MG63 (cell line): Measurements from ENCODE around the gene CA6. TPM values are rescaled to one million over a fixed set of nuclear protein-coding genes. Genes with fewer than 3 reads are reported as not detected.
"Not testable (repeated sequence)": the region's sequence is repeated elsewhere in the genome, so short reads cannot be mapped to it uniquely, and the experiment has no call there.

Source experiments
- DNase-seq: peaks from one replicate; pipeline ENCODE4 v3.0.0-alpha.2; 2020
- H3K27me3 ChIP-seq: fragments of 250-450 bp; sonication (Bioruptor Pico); 2 replicates; pipeline ENCODE4 v1.5.1; 2020; ENCODE audit warnings: mild to moderate bottlenecking, moderate library complexity
- H3K36me3 ChIP-seq: fragments of 250-450 bp; sonication (Bioruptor Pico); 2 replicates; pipeline ENCODE4 v1.5.1; 2020; ENCODE audit warnings: mild to moderate bottlenecking, moderate library complexity
- H3K4me3 ChIP-seq: fragments of 250-450 bp; sonication (Bioruptor Pico); 2 replicates; pipeline ENCODE4 v1.5.1; 2020; ENCODE audit warnings: mild to moderate bottlenecking, moderate library complexity
- H3K9me3 ChIP-seq: fragments of 250-450 bp; sonication (Bioruptor Pico); 2 replicates; pipeline ENCODE4 v1.5.1; 2020; ENCODE audit warnings: mild to moderate bottlenecking, moderate library complexity
- total RNA-seq: library from RNA; depleted of rRNA; stranded (reverse); fragments of >200 nt; shearing (Covaris generic); gene quantifications from 2 replicates; pipeline ENCODE4 v1.2.3, GENCODE V29; 2014; ENCODE audit warnings: low replicate concordance

The CA6 gene
- total RNA-seq, 1 experiment from 2014 or later = not detected

DNA sequence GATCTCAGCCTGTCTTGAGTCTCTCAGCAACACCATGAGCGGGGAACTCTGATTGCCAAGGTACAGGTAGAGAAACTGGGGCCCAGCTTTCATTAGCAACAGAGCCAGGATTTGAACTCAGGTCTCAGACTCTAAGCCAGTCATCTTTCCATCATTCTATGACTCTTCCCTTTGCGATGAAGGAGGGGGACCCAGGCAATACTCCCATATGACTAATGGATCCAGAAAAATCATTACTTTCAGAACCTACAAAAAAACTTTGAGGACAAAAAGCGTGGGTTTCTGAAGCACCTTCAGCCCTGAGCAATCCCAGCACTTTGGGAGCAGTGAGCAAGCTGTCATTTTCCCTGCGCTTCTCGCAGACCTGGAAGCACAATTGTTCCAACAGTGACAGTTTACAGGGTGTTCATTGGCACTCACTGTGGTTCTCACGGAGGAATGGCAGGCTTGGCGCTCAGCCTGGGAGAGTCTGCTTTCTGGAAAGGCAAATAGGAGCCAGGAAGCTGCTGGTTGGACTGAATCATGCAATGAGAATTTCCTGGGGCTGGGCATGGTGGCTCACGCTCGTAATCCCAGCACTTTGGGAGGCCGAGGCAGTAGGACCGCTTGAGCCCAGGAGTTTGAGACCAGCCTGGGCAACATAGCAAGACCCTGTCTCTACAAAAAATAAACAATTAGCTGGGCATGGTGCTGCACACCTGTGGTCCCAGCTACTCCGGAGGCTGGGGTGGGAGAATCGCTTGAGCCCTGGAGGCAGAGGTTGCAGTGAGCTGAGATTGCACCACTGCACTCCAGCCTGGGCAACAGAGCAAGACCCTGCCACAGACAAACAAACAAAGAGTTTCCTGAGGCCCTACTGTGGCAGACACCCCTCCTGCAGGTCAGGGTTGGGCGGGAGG lies 40.5 kb downstream of the CA6 start:
- no peaks in the 10 kb centered on the region for H3K27me3 ChIP-seq
- peak; percentile 98 for DNase-seq
- no peaks in the 10 kb centered on the region for H3K36me3 ChIP-seq
- H3K9me3 ChIP-seq = no peaks in the 10 kb centered on the region
- no peak overlapping the region for H3K4me3 ChIP-seq

DNA sequence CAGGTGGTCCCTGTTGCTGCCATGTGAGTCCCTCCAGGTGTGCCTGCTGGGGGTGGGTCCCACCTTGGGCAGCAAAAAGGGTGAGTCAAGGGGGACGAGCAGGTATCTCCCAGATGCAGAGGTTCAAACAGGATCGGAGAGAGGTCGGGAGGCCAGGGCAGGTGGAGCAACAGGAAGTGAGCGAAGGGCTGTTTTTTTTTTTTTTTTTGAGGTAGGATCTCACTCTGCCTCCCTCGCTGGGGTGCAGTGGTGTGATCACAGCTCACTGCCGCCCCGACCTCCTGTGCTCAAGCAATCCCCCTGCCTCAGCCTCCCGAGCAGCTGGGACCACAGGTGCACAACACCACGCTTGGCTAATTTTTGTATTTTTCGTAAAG lies 41.1 kb downstream of the CA6 start:
- Histone ChIP-seq H3K9me3 (no peaks in the 10 kb centered on the region), H3K36me3 (no peaks in the 10 kb centered on the region), H3K27me3 (no peaks in the 10 kb centered on the region), H3K4me3 (no peak overlapping the region)
- no peak for DNase-seq

DNA sequence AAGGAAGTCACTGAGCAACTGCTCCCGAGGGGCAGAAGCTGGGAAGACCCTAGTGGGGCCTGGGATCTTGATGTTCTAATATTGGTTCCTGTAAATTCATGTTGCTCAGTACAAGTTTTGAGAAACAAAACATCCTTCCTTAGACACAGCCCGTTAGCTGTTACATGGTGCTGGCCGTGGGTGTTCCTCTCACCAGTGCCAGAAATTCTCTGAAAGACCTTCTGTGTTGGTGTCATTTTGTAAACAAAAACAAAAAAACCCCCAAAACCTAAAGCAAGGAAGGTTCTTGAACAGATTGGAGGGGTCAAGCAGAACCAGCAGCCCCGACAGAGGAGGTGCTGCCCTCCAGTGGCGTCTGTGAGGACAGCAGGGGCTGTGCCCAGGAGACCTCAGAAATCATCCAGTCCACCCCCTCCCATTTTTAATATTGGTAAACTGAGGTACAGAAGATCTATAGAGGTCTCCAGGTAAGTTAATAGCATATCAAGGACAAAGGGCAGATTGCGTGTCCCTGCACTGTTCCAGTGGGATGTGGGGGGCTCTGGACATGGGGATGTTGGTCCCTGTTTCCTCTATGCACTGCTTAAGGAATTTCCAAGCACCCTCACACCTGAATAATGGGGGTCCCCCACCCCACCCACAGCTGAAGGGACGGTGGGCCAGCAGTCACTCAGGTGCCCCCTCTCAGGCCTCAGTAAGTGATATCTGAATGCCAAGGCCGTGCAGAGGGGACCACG lies 42.4 kb downstream of the CA6 start:
- Histone ChIP-seq H3K9me3 (no peaks in the 10 kb centered on the region), H3K36me3 (no peaks in the 10 kb centered on the region), H3K4me3 (no peak overlapping the region), H3K27me3 (no peaks in the 10 kb centered on the region)
- DNase-seq = peak; percentile 58

DNA sequence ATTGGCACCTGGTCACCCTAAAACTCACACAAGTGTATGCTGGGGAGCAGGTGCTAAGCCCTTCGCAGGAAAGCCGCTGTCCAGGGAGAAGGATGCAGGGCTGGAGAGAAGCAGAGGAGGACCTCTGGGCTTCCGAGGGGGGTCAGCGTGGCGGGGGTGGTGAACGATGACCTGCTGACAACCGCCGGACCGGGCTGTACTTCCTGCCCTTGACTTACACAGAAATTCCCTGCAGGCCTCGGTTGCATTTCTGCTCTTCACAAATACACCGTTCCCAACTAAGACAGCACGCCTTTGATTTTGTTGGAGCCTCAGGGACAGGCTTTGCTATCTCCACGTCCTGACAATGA lies 42.9 kb downstream of the CA6 start:
- H3K9me3 ChIP-seq = no peaks in the 10 kb centered on the region
- no peaks in the 10 kb centered on the region for H3K36me3 ChIP-seq

DNA sequence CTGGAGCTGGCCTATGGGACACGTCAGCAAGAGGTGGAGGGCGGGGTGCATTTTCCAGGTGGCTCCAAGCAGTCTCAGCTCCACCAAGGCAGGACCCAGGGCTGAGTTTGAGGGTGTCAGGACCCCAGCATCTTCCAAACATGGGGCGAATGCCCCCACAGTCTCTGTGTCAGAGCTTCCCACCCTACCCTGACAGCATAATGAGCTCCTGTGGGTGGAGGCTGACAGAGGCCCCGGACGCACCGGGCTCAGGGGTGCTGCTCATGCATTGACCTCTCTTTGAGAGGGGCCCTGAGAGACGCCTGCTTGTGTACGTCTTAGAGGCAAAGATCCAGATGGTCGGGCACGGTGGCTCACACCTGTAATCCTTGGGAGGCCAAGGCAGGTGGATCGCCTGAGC lies 43.4 kb downstream of the CA6 start:
- no peak for DNase-seq
- Histone ChIP-seq H3K9me3 (no peaks in the 10 kb centered on the region), H3K36me3 (no peaks in the 10 kb centered on the region), H3K27me3 (no peaks in the 10 kb centered on the region), H3K4me3 (no peak overlapping the region)

More for the DNA sequence above, 42.9 kb downstream of the CA6 start:
- DNase-seq = no peak
- Histone ChIP-seq H3K27me3 (no peaks in the 10 kb centered on the region), H3K4me3 (no peak overlapping the region)

DNA sequence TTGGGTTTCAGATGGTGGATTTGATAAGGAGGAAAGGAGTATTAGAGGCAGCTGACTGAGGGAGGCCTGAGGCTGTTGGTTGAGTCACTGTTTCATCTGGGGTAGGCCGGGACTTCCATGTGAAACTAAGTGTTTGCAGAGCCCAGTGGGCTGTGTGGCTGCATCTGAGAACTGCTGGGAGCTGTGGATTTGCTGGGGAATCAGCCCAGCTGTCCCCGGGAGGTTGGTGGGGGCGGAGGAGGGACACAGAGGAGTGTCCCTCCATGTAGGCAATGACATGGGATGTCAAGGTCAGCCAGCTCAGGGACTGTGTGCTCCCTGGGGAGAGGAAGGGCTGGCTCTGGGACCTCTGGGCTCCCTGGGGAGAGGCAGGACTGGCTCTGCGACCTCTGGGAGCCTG lies 44.2 kb downstream of the CA6 start:
- no peak for DNase-seq
- H3K4me3 ChIP-seq = no peak overlapping the region
- no peaks in the 10 kb centered on the region for H3K27me3 ChIP-seq
- H3K9me3 ChIP-seq = no peaks in the 10 kb centered on the region
- H3K36me3 ChIP-seq = no peaks in the 10 kb centered on the region

DNA sequence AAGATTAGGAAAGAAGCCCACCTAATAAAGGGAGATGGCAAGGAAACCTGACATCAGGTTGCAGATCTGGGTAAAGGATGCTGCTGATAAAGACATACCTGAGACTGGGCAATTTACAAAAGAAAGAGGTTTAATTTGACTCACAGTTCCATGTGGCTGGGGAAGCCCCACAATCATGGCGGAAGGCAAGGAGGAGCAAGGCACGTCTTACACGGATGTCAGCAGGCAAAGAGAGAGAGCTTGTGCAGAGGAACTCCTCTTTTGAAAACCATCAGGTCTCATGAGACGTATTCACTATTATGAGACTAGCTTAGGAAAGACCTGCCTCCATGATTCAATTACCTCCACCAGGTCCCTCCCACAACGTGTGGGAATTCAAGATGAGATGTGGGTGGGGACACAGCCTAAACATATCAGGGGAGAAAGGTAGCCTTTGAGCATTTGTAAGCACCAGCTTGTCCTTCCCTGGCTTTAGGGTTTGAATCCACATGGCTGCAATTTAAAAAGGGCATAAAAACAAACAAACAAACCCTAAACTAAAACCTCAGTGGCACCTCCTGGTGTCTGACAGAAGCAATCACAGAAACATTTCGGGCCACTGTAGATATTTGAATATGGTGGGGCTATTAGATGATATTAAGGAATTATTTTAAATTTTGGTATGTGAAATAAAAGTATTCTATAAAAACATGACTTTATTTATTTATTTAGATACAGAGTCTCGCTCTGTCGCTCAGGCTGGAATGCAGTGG lies 47.4 kb downstream of the CA6 start:
- Histone ChIP-seq H3K9me3 (no peaks in the 10 kb centered on the region), H3K27me3 (no peaks in the 10 kb centered on the region), H3K4me3 (no peak overlapping the region), H3K36me3 (no peaks in the 10 kb centered on the region)
- no peak for DNase-seq

DNA sequence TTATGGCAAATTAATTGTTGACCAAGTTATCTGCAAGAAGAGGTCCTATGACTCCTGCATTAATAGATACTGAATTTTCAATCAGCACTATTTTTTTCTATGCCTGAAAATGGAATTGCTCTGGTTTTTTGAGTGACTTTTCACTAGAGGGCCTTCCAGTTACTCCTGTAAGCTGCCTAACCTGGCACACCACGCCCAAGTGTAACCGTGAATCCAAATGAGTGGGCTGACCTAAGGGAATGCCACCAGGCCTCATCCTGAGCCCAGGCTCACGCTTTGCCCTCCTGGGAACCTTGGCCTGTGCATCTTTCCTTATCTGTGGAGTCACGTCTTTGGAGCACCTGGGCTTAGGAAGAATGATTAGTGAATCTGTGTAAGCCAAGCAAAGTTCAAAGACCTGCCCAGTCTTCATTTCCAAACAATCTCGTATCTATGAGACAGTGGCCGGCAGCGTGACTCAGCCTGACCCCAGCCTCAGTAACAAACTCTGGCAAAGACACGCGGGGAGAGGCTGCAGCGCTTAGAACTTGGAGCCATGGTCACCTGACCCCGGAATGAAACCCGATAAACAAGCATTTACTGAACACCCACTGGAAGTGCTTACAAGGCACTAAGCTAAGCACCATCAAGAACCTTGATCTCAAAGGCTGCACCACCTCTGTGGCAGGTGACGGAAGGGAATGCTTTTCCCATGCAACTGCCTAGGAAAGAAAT lies 48.5 kb downstream of the CA6 start:
- H3K36me3 ChIP-seq, H3K27me3 ChIP-seq, H3K9me3 ChIP-seq, H3K4me3 ChIP-seq, DNase-seq: not testable (repeated sequence)

DNA sequence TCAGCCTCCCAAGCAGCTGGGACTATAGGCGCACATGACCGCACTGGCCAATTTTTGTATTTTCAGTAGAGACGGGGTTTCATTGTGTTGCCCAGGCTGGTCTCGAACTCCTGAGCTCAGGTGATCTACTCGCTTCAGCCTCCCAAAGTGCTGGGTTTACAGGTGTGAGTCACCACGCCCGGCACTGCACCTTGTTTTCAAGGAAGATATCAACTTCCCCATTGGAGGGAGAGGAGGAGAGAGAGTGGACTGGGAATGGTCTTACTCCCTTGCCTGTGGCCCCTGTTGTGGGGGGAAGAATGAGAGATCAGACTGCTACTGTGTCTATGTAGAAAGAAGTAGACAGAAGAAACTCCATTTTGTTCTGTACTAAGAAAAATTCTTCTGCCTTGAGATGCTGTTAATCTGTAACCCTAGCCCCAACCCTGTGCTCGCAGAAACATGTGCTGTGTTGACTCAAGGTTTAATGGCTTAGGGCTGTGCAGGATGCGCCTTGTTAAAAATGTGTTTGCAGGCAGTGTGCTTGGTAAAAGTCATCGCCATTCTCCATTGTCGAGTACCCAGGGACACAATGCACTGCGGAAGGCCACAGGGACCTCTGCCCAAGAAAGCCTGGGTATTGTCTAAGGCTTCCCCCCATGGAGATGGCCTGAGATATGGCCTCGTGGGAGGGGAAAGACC lies 56.0 kb downstream of the CA6 start:
- not testable (repeated sequence) for H3K4me3 ChIP-seq, H3K36me3 ChIP-seq, H3K9me3 ChIP-seq, DNase-seq, H3K27me3 ChIP-seq

DNA sequence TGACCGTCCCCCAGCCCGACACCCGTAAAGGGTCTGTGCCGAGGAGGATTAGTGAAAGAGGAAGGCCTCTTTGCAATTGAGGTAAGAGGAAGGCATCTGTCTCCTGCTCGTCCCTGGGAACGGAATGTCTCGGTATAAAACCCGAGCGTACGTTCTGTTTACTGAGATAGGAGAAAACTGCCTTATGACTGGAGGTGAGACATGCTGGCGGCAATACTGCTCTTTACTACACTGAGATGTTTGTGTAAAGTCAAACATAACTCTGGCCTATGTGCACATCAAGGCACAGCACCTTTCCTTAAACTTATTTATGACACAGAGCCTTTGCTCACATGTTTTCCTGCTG lies 56.5 kb downstream of the CA6 start:
- not testable (repeated sequence) for H3K36me3 ChIP-seq, H3K9me3 ChIP-seq, DNase-seq, H3K27me3 ChIP-seq, H3K4me3 ChIP-seq

DNA sequence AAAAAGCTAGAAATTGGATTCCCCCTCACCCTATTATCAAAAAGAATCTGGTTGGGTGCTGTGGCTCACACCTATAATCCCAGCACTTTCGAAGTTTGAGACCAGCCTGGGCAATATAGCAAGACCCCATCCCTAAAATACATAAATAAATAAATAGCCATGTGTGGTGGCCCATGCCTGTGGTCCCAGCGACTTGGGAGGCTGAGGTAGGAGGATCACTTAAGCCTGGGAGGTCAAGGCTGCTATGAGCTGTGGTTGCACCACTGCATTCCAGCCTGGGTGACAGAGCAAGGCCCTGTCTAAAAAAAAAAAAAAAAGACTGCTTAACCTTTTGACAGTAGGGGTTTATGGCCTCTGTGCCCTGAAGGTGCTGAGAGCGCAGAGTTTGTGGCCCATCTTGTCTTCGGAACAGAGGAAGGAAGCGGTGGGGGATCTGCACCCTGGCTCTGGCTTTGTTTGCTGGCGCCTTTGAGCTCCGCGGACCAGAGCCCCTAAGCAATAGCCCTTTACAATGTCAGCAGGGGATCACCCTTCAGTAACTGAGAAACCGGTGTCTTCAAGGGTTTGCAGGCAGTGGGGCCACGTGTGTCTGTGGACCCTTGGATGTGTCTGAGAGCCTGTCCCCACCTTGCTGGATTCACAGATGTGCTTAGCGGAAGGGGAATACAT lies 58.5 kb downstream of the CA6 start:
- Histone ChIP-seq H3K27me3 (no peaks in the 10 kb centered on the region), H3K9me3 (no peaks in the 10 kb centered on the region), H3K36me3 (no peaks in the 10 kb centered on the region), H3K4me3 (no peak overlapping the region)
- no peak for DNase-seq

DNA sequence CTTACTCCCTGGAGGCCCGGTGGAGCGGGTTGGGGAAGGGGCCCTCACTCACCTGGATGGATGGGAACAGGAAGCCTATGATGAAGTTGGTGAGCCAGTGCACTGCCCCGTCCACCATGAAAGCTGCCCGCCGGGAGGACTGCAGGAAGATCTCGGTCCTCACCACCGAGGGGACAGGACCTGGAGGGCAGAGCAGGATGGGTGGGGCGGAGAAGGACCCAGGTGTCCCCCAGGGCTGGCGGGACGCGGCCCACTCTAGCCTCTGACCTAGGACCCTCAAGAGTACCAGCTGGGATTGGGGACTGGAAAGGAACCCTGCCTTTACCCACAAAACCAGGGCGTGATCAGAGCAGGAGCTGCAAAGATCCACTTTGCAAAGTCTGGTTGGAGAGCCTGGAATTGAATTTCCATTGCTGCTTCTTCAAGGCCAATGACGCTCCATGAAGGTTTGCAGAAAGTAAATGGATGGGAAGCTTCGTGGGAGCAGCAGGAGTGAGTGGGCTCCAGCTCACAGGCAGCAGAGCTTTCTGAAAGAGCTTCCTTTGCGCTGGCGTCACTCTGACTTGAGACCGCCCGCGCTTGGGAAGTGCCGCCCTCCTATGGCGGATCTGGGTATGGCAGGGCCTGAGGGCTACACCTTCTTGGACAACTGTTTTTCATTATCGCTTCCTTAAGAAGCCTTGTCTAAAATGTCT lies 59.2 kb downstream of the CA6 start:
- H3K27me3 ChIP-seq = no peaks in the 10 kb centered on the region
- DNase-seq = peak; percentile 77
- H3K9me3 ChIP-seq = no peaks in the 10 kb centered on the region
- no peaks in the 10 kb centered on the region for H3K36me3 ChIP-seq
- H3K4me3 ChIP-seq = no peak overlapping the region

DNA sequence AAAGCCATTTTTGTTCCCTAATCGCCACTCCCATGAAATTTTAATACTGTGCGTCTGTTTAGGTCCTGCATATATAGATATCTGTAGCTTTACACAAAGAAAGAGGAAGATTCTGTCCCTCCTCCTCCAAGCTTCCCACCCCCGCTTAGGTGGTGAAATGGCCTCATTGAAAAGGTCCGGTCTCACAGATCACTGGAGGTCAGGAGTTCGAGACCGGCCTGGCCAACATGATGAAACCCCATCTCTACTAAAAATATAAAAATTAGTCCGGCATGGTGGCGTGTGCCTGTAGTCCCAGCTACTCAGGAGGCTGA lies 59.7 kb downstream of the CA6 start:
- H3K36me3 ChIP-seq = no peaks in the 10 kb centered on the region
- H3K9me3 ChIP-seq = no peaks in the 10 kb centered on the region
- no peak for DNase-seq
- no peak overlapping the region for H3K4me3 ChIP-seq
- no peaks in the 10 kb centered on the region for H3K27me3 ChIP-seq

DNA sequence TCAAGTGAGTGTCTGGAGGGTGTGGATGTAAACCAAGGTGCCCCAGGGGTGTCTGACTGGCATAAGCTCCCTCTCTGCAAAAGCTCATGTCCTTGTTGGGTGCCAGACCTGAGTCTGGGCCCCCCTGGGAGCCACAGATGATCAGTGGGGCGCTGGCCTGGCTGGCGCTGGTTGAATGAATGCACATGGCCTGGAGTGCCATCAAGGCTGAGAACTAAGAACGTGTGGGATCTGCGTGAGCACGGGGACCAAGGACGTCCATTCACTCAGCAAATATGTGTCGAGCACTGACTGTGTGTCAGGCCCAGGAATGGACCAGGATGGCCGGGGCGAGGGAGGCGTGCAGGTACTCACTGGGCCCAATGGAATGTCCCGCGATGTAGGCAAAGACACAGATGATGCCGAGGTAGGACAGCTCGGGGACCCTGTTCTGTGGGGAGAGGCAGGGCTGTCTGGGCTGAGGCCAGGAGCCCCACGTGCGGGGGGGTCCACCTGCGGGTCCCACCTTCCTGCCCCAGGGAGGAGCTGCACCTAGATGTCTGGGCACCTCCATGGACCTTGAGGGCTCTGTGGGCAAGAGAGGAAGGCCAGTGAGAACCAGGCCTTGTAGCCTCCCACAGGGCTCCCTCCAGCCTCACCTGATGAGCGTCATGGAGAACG lies 61.4 kb downstream of the CA6 start:
- H3K36me3 ChIP-seq = no peaks in the 10 kb centered on the region
- no peaks in the 10 kb centered on the region for H3K9me3 ChIP-seq
- H3K4me3 ChIP-seq = no peak overlapping the region
- no peaks in the 10 kb centered on the region for H3K27me3 ChIP-seq
- no peak for DNase-seq

DNA sequence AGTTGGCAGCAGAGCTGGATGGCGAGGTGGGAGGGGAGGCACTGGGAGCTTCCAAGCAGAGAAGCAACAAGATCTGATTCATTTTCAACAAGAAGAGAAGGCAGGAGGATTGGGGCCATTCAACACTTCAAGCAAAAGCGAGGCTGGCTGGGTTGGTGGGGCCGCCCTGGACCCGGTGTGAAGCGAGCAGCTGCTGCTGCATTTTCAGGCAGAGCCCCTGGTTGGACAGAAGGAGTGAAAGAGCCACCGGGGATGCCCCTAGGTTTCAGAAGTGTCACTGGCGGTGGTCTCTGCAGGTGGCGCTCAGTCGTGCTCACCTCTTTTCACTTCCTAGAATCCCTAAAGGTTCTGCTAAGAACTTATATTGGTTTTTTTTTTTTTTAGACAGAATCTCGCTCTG lies 62.6 kb downstream of the CA6 start:
- H3K9me3 ChIP-seq = no peaks in the 10 kb centered on the region
- no peaks in the 10 kb centered on the region for H3K27me3 ChIP-seq
- DNase-seq = no peak
- no peaks in the 10 kb centered on the region for H3K36me3 ChIP-seq
- no peak overlapping the region for H3K4me3 ChIP-seq
